Posterior cingulate gyrus (tissue), 11 donors: ENCODE data around the gene PIK3R2.
A peak's percentile ranks its signal among the peaks of the same experiment; 100 is the strongest.
"Not testable (repeated sequence)": the region's sequence is repeated elsewhere in the genome, so short reads cannot be mapped to it uniquely, and the experiment has no call there.

ENCODE experiments used
- DNase-seq, 10 donors: peaks; one replicate each; pipeline versions ENCODE4 v3.0.0 to v3.0.0-alpha.2; 2020 to 2021; ENCODE audit warnings: mixed read lengths in 3 of 10
- intact Hi-C: fragments of 100-400 bp; cut with DNase I; formaldehyde crosslinking; loops from one replicate; pipeline ENCODE4 v1.15.1; 2023

The PIK3R2 gene

DNA sequence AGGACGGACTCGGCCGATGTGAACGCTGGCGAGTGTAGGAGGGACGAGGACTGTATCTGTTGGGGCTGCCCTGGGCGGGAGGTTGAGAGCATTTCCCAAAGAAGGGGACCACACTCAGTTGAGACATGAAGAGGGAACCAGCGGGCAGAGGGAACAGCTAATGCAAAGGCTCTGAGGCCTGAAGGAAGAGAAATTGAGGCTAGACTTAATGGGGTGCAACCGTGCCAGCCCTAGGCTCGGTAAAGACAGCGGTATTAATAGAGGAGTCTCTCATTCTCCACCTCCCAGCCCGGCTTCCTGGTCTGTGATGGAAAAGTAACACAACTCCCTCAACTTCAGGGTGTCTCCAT lies 41.2 kb downstream of the PIK3R2 start:
- intact Hi-C loops, result loop anchor here (5.0 kb wide), 2 partner anchors 37 to 133 kb away; no protein-coding TSS in a partner anchor
- no peak for DNase-seq

DNA sequence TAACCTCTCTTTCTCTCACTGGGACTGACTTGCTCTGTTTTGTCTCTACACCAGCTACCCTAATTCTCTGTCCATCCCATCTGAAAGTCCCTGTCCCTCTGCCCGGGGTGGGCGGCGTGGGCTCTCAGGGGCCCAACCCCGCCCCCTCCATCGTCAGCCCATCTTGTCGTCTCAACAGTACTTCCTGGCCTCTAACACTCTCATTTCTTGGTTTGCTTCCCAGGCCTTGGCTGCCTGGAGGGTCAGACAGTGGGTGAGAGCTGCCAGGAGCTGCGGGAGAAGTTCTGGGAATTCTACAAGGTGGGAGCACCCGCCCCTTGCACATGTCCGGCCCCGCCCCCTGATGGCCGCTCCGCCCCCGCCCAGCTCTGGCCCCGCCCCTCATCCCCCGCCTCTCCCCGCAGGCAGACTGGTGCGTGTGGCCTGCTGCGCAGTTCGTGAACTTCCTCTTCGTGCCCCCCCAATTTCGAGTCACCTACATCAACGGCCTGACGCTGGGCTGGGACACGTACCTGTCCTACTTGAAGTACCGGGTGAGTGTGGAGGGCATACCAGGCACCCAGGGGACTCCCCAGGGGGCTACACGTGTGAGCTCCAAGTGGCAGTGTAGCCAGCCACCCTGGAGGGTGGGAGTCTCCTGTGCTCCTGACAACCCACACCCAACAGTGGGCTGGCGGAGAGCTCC lies 41.7 kb downstream of the PIK3R2 start:
- DNase-seq, result peak in 1 of 10 donors; percentile 20
- intact Hi-C loops, result loop anchor here (5.0 kb wide), 2 partner anchors 37 to 133 kb away; no protein-coding TSS in a partner anchor

DNA sequence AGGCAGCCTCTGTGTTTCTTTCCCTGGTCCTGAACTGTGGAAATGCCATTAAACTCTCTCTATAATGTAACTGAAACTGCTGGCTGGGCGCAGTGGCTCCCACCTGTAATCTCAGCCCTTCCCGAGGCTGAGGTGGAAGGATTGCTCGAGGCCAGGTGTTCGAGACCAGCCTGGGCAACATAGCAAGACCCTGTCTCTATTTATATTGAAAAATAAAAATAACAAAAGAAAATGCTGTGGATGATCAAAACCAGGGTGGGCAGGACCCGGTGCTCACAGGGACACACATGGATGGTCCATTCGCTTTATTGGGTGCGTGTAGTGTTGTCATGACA lies 43.5 kb downstream of the PIK3R2 start:
- no peak for DNase-seq
- intact Hi-C loops, result no loop called here

DNA sequence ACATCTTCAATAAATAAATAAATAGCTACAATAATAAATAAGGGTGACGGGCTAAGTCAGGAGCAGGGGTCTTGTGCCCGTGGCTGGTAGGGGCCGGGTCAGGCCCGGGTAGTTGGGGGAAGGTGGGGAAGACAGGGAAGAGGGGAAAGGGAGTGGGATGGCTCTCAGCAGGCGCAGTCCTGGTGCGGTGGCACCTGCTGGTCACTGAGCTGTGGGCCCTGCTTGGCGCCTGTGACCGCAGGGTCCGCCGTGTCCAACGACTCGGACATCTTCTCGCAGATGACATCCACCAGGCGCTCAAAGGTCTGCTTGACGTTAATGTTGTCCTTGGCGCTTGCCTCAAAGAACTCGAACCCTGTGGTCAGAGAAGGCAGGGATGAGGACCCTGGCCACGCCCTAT lies 44.3 kb downstream of the PIK3R2 start:
- no peak for DNase-seq
- intact Hi-C loops, result no loop called here

DNA sequence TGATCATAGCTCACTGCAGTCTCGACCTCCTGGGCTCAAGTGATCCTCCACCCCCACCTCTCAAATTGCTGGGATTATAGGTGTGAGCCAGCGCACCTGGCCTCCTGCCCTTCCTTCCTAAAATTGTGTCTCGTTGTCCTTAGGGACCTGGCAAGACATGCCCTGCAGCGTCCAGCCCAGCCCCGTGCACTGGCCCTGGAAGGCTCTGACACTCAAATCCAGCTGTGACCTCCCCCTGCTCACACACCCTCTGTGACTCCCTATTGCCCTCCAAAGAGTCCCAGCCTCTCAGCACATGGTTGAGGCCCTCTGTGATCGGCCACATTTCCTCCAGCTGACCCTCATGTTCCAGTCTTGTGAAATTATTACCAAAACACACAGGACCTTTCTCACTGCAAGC lies 45.0 kb downstream of the PIK3R2 start:
- intact Hi-C loops, result no loop called here

DNA sequence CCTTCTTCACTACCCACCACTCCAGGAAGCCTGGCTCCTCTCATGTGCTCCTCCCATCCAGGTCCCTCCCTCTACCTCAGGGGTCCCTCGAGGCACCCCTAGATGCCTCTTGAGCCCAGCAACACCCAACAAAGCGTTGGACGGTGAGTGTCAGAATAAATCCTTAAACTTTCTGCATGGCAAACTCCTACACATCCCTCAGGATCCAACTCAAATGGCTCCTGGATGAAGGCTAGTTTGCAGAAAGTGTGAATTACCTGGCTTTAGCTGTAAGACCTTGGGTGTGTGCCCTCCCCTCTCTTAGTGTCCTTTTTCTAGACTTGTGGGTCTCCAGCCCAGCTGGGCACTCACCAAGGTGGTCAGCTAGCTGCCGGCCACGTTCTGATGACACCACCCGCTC lies 45.4 kb downstream of the PIK3R2 start:
- no peak for DNase-seq
- intact Hi-C loops, result no loop called here

More for the DNA sequence above, 45.0 kb downstream of the PIK3R2 start:
- no peak for DNase-seq

DNA sequence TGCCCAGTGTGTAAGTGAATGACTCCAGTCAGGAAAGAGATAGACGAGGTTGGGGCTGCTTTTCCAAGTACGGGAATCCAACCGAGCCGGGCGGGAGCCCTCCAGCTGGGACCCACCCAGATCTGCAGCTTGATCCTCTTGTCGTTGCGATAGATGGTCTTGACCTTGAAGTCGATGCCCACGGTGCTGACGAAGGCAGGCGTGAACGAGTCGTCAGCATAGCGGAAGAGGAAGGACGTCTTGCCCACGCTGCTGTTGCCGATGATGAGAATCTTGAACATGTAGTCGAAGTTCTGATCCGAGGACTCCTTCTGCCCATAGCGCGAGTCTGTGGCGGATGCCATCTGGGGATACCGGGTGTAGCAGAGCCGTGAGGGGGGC lies 49.4 kb downstream of the PIK3R2 start:
- intact Hi-C loops, result no loop called here
- peak in 3 of 10 donors; percentile 18 to 71 (median 30) for DNase-seq

DNA sequence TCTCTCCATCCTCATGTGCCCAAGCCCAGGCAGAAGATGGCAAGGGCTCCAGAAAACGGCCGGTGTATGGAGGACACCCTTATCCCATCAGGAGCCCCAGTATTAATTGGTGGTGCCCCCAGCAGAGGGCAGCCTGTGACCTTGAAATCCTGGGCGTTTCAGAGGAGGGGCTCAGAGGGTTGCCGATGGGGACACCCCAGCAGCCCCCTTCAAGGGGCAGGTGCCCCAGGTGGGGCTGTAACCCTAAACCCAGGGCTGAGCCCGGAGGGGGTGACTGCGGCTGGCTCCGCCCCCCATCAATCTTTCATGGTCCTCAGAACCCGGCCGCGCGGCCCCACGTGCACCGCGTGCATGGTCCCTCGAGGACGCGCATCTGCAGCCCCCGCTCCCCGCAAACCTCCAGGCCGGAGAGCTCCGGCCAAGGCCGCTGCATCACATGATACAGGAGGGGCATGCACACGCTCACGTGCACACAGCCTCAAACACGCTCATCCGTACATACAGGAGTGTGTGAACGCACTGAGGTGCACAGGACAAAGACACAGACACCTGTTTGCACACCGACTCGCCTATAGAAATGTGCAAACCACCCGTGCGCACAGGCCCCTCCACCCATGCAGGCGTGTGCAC lies 49.9 kb downstream of the PIK3R2 start:
- DNase-seq, result peak in 7 of 10 donors; percentile 51 to 90 (median 60)
- intact Hi-C loops, result no loop called here

DNA sequence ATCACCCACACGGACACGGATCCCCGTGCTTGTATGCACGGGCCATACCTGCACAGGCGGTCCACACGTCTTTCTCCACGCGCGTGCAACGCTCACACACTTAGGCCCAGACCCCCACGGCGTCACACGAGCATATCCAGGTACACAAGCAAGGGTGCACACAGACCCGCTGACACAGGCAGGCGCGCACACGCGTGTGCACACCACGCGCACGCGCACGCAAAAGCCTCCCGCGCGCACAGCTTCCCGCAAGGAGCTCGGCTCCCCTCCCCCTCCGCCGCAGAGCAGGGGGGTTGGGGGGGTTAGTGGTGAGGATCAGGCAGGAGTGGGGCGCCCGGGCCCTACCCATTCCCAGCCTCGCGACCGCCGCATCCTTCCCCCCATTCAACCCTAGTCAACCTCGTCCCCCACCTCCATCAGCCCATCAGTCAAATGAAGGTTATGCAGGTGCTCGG lies 50.5 kb downstream of the PIK3R2 start:
- DNase-seq, result peak in 9 of 10 donors; percentile 29 to 95 (median 53)
- intact Hi-C loops, result no loop called here

DNA sequence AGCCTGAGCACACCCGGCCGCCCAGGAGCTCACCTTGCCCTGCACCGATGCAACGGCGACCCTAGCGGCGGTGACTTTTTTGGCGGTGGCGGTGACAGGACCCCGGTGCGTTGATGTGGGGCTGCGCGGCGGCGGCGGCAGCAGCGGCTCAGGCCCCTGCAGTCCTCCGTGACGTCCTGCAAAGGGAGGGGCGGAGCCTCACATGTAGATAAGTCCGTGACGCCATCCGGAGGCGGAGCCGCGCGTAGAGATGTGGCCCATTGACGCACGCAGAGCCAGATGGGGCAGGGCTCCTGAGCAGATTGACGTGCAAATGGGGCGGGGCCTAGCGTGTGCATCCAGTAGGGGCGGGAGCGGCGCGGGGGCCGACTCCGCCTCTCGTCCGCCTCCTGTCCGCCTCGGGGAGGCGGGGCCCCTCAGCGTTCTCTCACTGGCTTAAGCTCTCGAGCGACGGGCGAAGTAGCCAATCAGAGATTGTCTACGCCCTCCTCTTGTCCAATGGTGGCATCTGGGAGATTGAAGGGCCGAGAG lies 51.0 kb downstream of the PIK3R2 start, which contains the start of gene RAB3A:
Gene RAB3A, minus strand, starts transcription at position 180 of the 531 bp plus-strand sequence. CDS start 1,302 bp downstream, outside the sequence.
- DNase-seq, result peak; percentile 100
- intact Hi-C loops, result loop anchor here (2.0 kb wide), 2 partner anchors 49 to 77 kb away; partner anchors contain the start of gene JUND

DNA sequence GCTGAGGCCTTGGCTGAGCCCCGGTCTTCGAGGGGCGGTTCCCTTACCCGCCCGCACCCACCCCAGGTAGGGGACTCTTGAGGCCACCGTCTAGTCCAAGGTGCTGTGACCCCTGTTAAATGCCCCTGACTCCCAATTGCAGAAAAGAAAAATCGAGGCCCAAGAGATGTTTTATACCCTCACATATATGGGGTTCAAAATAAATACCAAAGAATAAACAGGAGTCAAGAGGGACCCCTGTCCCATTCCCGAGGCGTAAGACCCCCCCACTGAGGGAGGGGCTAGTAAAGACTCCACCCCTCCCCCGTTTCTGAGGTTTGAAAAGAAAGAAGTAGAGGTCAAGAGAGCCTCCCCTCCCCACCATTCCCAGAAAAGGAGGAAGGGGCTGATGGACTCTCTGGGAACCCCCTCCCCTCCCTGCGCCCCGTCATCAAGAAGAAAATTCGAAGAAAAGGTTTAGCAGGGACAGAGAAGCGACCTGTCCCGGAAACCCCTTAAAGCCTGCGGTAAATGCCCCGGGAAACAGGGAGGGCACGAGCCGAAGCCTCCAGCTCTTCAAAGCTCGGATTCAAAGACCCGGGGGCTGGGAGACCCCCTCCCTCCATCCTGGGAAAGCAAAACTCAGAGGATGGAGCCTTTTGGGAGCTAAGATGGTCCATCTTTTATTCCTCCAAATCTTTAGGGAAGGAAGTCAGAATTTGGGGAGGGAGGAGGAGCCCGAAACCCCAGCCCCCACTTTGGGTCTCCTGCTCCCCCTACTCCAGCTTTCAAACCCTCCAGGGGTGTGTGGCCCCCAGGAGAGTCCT lies 51.6 kb downstream of the PIK3R2 start:
- peak in 1 of 10 donors; percentile 35 for DNase-seq
- intact Hi-C loops, result loop anchor here (2.0 to 5.0 kb wide), 3 partner anchors 48 to 123 kb away; partner anchors contain the start of gene JUND

DNA sequence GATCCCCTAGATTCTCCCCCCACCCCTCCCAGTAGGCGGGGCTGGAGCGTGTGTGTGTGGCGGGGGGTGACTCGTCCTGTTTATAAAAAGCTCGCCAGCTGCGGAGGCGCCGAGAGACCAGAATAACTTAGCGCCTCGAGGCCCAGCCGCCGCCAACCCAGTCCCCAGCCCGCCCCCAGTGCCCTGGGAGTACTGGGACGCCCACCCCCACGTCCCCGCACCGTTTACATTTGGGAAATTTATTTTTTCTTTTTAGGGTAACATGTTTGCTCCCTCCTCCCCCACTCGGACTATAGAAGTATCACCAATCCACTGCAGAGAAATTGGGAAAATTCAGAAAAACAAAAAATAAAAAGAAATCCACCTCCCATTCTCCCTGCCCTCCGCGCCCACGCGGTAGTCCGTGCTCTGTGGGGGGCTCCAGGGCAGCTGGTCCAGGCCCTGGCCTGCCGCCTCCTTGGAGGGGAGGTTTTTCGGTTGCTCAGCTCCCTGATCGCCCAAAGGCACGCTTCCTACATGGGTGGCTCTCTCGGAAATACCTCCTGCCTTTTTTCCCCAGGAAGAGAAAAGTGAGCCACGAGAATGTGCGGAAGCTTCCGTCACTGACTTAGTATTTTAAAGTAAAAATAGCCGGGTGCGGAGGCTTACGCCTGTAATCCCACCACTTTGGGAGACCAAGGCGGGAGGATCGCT lies 52.4 kb downstream of the PIK3R2 start:
- DNase-seq, result peak; percentile 72 to 97 (median 78)
- intact Hi-C loops, result loop anchor here (2.0 to 5.0 kb wide), 3 partner anchors 47 to 122 kb away; partner anchors contain the start of gene JUND

DNA sequence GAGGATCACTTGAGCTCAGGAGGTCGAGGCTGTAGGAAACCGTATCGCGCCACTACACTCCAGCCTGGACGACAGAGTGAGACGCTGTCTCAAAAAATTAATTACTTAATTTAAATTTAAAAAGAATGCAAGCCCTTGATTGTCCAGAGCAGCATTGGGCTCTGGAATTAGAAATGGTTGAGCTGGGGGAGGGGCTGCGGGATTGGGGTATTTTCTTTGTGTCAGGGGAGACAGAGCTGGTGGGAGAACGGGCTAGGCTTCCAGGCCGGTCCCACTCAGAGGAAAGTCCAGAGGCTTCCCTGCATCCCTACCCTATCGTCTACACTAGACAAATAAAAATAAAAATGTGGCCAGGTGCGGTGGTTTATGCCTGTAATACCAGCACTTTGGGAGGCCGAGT lies 53.1 kb downstream of the PIK3R2 start:
- intact Hi-C loops, result loop anchor here (5.0 kb wide), 1 partner anchor 121 kb away; no protein-coding TSS in a partner anchor
- DNase-seq, result no peak

DNA sequence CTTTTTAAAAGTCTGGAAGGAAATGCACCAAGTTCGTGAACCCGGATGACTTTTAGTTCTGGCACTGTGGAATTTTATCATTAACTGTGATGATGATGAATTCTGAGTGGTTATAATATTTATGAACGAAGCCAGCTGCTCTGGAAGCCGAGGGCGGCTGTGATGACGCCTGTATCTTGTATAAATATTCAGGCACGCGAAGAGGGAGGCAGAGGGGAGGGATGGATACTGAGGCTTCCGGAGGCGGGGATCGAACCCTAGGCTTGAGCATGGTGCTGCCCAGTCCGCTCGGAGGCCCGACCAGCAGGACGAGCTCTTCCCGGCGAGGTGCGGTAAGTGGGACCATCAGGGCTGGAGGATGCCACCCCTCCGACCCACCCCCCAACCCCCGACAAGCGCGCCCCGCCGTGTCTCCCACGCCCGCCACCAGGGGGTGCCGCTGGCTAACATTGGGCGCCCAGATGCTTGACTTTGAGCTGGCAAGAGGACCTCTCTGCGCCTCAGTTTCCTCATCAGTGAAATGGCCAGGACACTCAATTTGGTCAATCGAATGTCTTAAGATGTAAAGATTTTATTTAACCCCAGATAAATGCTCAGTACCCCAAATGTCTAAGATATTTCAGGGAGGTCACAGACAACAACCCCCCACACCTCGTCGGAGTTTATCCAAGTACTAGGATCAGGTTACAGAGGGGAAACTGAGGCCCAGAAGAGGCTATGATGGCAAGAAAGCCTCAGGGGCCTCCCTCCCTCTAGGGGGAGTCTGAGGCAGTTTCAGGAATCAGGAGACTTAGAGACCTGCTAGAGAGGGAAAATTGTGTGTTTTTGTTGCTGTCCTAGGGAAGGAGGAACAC lies 55.4 kb downstream of the PIK3R2 start:
- peak in 1 of 10 donors; percentile 32 for DNase-seq
- intact Hi-C loops, result loop anchor here (5.0 kb wide), 1 partner anchor 119 kb away; no protein-coding TSS in a partner anchor

DNA sequence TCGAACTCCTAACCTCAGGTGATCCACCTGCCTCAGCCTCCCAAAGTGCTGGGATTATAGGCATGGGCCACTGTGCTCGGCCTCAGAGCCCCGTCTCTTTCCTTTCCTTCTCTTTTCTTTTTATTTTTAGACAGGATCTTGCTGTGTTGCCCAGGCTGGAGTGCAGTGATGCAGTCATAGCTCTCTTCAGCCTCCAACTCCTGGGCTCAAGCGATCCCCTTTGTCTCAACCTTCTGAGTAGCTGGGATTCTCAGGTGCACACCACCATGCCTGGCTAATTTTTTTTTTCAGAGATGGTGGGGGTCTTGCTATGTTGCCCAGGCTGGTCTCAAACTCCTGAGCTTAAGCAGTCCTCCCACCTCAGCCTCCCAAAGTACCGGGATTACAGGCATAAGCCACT lies 56.9 kb downstream of the PIK3R2 start:
- DNase-seq, result not testable (repeated sequence)
- intact Hi-C loops, result loop anchor here (5.0 to 10.0 kb wide), 2 partner anchors 117 to 185 kb away; partner anchors contain the start of gene LRRC25

DNA sequence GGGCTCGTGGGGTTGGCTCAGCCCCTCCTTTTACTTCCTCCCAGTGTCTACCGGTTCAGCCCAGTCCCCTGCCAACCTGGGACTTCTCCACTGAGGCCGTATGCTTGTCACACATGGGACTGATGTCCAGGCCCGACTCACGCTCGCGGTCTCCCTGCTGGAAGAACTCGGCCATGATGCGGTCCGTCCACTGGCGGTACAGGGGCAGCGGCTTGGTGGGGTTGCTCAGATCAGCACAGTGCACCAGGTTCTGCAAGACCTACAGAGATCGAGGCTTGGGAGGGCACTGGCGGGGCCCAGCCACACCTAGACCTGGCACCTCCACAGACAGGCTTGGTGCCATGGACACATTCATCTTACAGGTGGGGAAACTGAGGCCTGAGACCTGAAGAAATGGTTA lies 58.7 kb downstream of the PIK3R2 start:
- intact Hi-C loops, result loop anchor here (10.0 kb wide), 1 partner anchor 183 kb away; the partner anchor contains the start of gene LRRC25
- DNase-seq, result no peak

DNA sequence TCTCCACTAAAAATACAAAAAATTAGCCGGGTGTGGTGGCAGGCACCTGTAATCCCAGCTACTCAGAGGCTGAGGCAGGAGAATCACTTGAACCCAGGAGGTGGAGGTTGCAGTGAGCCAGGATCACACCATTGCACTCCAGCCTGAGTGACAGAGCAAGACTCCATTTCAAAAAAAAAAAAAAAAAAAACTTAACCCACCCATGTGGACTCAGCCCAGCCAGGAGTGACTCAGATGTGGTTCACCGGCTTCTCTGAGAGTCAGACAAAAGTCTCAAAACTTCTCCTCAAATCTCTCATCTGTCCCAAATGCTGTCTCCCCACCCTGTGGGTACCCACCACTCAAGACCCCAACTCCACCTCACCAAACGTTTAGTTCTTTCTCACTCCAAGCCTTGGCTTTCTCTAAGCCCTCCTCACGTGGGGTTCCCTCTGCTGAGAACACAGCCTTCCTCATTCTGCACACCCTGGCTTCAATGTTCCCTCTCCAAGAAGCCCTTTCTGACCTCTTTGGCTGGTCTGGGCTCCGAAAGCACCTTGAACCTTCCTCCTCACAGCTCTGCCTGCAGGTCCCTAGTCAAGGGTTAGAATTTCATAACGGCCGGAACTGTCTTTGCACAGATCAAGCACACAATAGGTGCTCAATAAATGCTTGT lies 61.9 kb downstream of the PIK3R2 start:
- intact Hi-C loops, result loop anchor here (10.0 kb wide), 1 partner anchor 180 kb away; the partner anchor contains the start of gene LRRC25

DNA sequence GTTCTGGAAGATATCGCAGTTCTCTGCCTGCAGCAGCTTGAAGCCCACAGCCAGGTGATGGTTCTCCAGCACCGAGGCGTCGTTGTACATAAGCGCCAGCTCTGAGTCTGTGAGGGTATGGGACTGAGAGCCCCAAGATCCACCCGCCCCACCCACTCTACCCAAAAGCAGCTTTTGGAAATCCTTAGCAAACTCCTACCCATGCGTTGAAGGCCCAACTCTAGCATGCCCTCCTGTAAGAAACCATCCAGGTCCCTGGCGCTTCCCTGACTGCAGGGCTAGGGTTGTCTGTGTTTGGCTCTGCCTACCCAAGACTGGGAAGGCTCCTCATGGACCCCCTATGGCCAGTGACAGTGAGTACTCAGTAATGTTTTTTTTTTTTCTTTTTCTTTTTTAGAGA lies 63.8 kb downstream of the PIK3R2 start:
- intact Hi-C loops, result loop anchor here (10.0 kb wide), 1 partner anchor 178 kb away; the partner anchor contains the start of gene LRRC25

More for the DNA sequence above, 61.9 kb downstream of the PIK3R2 start:
- no peak for DNase-seq

More for the DNA sequence above, 63.8 kb downstream of the PIK3R2 start:
- no peak for DNase-seq
